Measurements from ENCODE around the gene EFCAB6.

DNA sequence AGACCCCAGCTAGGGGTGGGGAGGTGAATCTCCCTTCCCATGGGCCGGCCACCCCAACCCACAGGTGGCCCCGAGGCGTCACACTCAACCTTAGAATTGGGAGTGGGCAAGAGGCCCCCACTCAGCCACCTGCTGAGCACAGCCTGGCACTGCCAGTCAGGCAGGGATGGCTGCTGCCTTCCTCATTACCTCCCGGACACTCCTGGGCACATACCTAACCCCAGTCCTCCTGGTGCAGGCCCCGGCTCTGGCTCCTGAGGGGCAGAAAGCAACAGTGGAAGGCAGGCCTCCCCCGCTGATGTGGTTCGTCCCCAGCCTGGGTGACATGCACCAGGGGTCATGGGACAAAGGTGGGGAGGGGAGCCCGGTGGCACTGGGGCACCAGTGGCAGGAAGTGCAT is 296.7 kb downstream of the EFCAB6 start:
- TF ChIP-seq, protein P1, sequence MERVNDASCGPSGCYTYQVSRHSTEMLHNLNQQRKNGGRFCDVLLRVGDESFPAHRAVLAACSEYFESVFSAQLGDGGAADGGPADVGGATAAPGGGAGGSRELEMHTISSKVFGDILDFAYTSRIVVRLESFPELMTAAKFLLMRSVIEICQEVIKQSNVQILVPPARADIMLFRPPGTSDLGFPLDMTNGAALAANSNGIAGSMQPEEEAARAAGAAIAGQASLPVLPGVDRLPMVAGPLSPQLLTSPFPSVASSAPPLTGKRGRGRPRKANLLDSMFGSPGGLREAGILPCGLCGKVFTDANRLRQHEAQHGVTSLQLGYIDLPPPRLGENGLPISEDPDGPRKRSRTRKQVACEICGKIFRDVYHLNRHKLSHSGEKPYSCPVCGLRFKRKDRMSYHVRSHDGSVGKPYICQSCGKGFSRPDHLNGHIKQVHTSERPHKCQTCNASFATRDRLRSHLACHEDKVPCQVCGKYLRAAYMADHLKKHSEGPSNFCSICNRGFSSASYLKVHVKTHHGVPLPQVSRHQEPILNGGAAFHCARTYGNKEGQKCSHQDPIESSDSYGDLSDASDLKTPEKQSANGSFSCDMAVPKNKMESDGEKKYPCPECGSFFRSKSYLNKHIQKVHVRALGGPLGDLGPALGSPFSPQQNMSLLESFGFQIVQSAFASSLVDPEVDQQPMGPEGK (CRISPR knock-in tag; IDR thresholded peaks at IDR 0.05; ENCODE audit: borderline replicate concordance): no peak
- TF ChIP-seq ZFP30 (CRISPR knock-in tag; IDR thresholded peaks at IDR 0.05): no peak
- TF ChIP-seq, protein P2, sequence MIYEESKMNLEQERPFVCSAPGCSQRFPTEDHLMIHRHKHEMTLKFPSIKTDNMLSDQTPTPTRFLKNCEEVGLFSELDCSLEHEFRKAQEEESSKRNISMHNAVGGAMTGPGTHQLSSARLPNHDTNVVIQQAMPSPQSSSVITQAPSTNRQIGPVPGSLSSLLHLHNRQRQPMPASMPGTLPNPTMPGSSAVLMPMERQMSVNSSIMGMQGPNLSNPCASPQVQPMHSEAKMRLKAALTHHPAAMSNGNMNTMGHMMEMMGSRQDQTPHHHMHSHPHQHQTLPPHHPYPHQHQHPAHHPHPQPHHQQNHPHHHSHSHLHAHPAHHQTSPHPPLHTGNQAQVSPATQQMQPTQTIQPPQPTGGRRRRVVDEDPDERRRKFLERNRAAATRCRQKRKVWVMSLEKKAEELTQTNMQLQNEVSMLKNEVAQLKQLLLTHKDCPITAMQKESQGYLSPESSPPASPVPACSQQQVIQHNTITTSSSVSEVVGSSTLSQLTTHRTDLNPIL (CRISPR knock-in tag; IDR thresholded peaks at IDR 0.05; ENCODE audit: low read depth): no peak

All from SK-N-SH treated with all-trans-retinoic acid at 6 μM for 48 hours (cell line).